Right cardiac atrium (tissue), 5 donors: ENCODE data around the gene BBS2. TPM values are rescaled to one million over a fixed set of nuclear protein-coding genes. Genes with fewer than 3 reads are reported as not detected.
A peak's percentile ranks its signal among the peaks of the same experiment; 100 is the strongest.
"Not testable (repeated sequence)": the region's sequence is repeated elsewhere in the genome, so short reads cannot be mapped to it uniquely, and the experiment has no call there.

Experiments used
- ATAC-seq, 2 donors: fragments of 200-7000 bp; cut with Tn5 transposase; one replicate each; pipeline versions ENCODE4 v1.8.0 to v1.9.1; 2020; ENCODE audit warnings: moderate library complexity in 2 of 2, mild to moderate bottlenecking in 1 of 2
- DNase-seq, 3 donors: peaks; one replicate each; pipeline ENCODE4 v3.0.0-alpha.2; 2020
- H3K27ac ChIP-seq: one replicate; pipeline ENCODE4 v1.5.1; 2013; ENCODE audit warnings: mild to moderate bottlenecking, low read length, control low read depth, moderate library complexity
- H3K27me3 ChIP-seq: one replicate; pipeline ENCODE4 v1.6.1; 2013; ENCODE audit not compliant: control insufficient read depth, insufficient read depth
- H3K4me1 ChIP-seq: one replicate; pipeline ENCODE4 v1.6.1; 2013; ENCODE audit warnings: low read length; ENCODE audit not compliant: control insufficient read depth, insufficient read depth
- H3K4me3 ChIP-seq: one replicate; pipeline ENCODE4 v1.5.1; 2013; ENCODE audit warnings: low read length, control low read depth
- H3K9me3 ChIP-seq: one replicate; pipeline ENCODE4 v1.6.1; 2013; ENCODE audit warnings: low read length; ENCODE audit not compliant: control insufficient read depth
- WGBS: extraction: QIAGEN DNeasy Blood & Tissue Kit; methylation state at CpG from one replicate; pipeline ENCODE4 v1.1.7; 2013; 5-methylcytosine and 5-hydroxymethylcytosine counted together
- intact Hi-C, 4 donors: fragments of 100-400 bp; cut with DNase I; formaldehyde crosslinking; loops; one replicate each; pipeline versions ENCODE4 v1.11.0 to v1.14.0; 2022 to 2023
- polyA plus RNA-seq: library from polyadenylated mRNA; stranded (reverse); fragments of 200-250 nt; gene quantifications from one replicate; pipeline ENCODE4 v1.2.3, GENCODE V29; 2013
- total RNA-seq, 4 donors: library from RNA; stranded (reverse); fragmentation: NEBNext Ultra II Directional; extraction: Animal tissue kit (Norgen Biotek cat#: 25700); gene quantifications; one replicate each; pipeline ENCODE4 v1.2.1, GENCODE V29; 2021
- donor health status: healthy with polysubstance abuse.
- donor health status: DM: no; HTN: yes; CAD: no.
- donor health status: DM: no; HTN: no; CAD: no.
- donor health status: DM: no; HTN: yes; CAD: no; lungs with severe emphysema.
- donor health status: DM: yes; HTN: yes; CAD: no.

Gene BBS2
- total and polyA plus RNA-seq, 5 donors: 31.4 to 55.9 (median 39.3) TPM

DNA sequence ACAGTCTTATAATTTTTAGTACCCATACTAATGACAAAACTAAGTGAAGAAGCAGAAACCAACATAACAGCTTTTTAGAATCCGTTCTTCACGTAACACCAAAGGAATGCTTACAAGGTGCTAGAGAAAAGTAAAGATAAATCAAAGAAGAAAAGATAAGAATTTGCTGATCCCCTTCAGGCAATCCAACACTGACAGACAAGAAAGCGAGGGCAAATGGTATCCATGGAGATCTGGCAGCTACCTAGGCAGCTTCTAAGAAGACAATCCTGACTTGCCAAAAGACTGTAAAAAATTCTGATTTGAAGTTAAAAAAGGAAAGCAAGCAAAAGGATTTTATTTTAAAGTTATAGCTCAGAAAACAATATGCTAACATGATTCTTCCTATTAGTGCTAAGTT, 14.6 kb downstream of the BBS2 start:
- Histone ChIP-seq H3K27ac (no peak overlapping the region), H3K9me3 (no peaks in the 10 kb centered on the region), H3K4me1 (no peaks in the 10 kb centered on the region), H3K4me3 (no peak overlapping the region), H3K27me3 (no peaks in the 10 kb centered on the region)
- no peak for DNase-seq
- 88% methylated on average over 3 of the region's 3 CpGs for WGBS
- intact Hi-C loops: no loop called here
- no peak for ATAC-seq

GRCh38 chr16:56493815-56494214, 26.0 kb downstream of the BBS2 start:
- no peak overlapping the region for H3K4me3 ChIP-seq
- ATAC-seq: no peak
- WGBS: 98% methylated on average over 1 of the region's 1 CpG
- H3K9me3 ChIP-seq: no peaks in the 10 kb centered on the region
- no peaks in the 10 kb centered on the region for H3K4me1 ChIP-seq
- no peak overlapping the region for H3K27ac ChIP-seq
- intact Hi-C loops: no loop called here
- no peaks in the 10 kb centered on the region for H3K27me3 ChIP-seq
- DNase-seq: no peak

- 81% methylated on average over 2 of the region's 2 CpGs for WGBS
- ATAC-seq (no peak), DNase-seq (no peak)
- H3K4me1 ChIP-seq: no peaks in the 10 kb centered on the region
- no peaks in the 10 kb centered on the region for H3K27me3 ChIP-seq
- H3K9me3 ChIP-seq: no peaks in the 10 kb centered on the region
- intact Hi-C loops: no loop called here
- H3K27ac ChIP-seq: no peak overlapping the region
- no peak overlapping the region for H3K4me3 ChIP-seq
These were observed 26.7 kb downstream of the BBS2 start for GRCh38 chr16:56493126-56493525.

GRCh38 chr16:56491657-56492261, 28.1 kb downstream of the BBS2 start:
- no peak for ATAC-seq
- 95% methylated on average over 4 of the region's 4 CpGs for WGBS
- no peaks in the 10 kb centered on the region for H3K4me1 ChIP-seq

DNA sequence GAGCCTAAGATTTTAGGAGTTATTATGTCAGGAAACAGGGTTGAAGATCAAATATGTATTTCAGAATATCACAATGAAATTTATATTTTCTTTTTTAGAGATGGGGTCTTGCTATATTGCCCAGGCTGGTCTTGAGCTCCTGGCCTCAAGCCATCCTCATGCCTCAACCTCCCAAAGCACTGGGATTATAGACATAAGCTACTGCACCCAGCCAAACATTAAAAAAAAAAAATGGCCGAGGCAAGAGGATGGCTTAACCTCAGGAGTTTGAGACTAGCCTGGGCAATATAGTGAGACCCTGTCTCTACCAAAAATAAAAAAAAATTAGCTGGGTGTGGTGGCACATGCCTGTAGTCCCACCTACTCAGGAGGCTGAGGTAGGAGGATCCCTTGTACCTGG, 31.0 kb downstream of the BBS2 start:
- H3K27me3 ChIP-seq, H3K4me1 ChIP-seq, H3K4me3 ChIP-seq, ATAC-seq, intact Hi-C loops, H3K27ac ChIP-seq, H3K9me3 ChIP-seq, DNase-seq: not testable (repeated sequence)
- WGBS: 96% methylated on average over 1 of the region's 1 CpG

More at GRCh38 chr16:56491657-56492261, 28.1 kb downstream of the BBS2 start:
- H3K9me3 ChIP-seq: no peaks in the 10 kb centered on the region
- DNase-seq: no peak
- no peaks in the 10 kb centered on the region for H3K27me3 ChIP-seq
- H3K4me3 ChIP-seq: no peak overlapping the region
- intact Hi-C loops: no loop called here
- no peak overlapping the region for H3K27ac ChIP-seq

DNA sequence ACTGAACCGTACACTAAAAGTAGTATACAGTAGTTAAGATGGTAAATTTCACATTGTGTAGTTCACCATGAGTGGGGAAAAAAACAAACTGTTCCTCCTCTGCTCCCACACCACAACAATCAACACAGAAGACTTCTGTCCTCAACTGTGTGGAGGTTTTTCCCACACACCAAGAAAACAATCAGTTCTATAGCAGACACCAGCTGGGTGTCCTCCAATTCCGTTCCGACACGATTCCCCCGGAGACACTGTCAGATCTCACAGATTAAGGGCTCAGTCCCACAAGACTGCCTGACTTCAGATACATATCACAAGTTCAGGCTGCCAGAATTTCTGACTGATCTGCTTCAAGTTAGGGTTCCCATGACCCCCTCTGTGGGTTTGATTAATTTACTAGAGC, 31.8 kb downstream of the BBS2 start:
- Histone ChIP-seq H3K4me3 (no peak overlapping the region), H3K9me3 (no peaks in the 10 kb centered on the region), H3K4me1 (no peaks in the 10 kb centered on the region), H3K27me3 (no peaks in the 10 kb centered on the region), H3K27ac (no peak overlapping the region)
- ATAC-seq (no peak), DNase-seq (no peak)
- intact Hi-C loops: no loop called here
- 50% methylated on average over 5 of the region's 5 CpGs for WGBS

GRCh38 chr16:56483394-56483793, 36.4 kb downstream of the BBS2 start:
- Histone ChIP-seq H3K27me3 (no peaks in the 10 kb centered on the region), H3K4me3 (no peak overlapping the region), H3K4me1 (no peaks in the 10 kb centered on the region), H3K27ac (no peak overlapping the region), H3K9me3 (no peaks in the 10 kb centered on the region)
- intact Hi-C loops: no loop called here
- no peak for DNase-seq
- ATAC-seq: no peak

DNA sequence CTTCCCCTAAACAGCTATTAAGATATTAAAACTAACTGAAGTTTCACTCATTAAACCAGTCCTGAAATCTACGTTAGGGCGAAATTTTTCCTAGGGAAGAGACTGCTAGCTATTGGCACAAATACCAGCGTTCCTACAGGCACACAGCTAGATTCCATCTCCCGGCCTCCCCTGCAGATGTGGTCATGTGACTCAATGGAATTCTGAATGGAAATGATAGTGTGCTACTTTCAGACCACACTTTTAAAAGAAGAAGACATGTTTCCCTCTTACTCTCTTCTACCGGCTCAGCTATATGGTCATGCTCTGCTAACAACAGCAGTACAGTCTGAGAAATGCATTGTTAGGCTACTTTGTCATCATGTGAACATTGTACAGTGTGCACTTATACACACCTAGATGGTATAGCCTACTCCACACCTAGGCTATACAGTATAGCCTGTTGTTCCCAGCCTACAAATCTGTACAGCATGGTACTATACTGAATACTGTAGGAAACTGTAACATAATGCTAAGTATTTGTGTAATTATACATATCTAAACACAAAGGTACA, 37.1 kb downstream of the BBS2 start:
- intact Hi-C loops: no loop called here
- WGBS: 79% methylated on average over 5 of the region's 5 CpGs
- ATAC-seq (no peak), DNase-seq (no peak)
- H3K27me3 ChIP-seq: no peaks in the 10 kb centered on the region
- no peak overlapping the region for H3K27ac ChIP-seq
- H3K4me1 ChIP-seq: no peaks in the 10 kb centered on the region
- H3K9me3 ChIP-seq: no peaks in the 10 kb centered on the region
- no peak overlapping the region for H3K4me3 ChIP-seq

GRCh38 chr16:56481468-56482122, 38.2 kb downstream of the BBS2 start:
- Histone ChIP-seq H3K27ac (no peak overlapping the region), H3K4me1 (no peaks in the 10 kb centered on the region), H3K9me3 (no peaks in the 10 kb centered on the region), H3K27me3 (no peaks in the 10 kb centered on the region), H3K4me3 (no peak overlapping the region)
- 88% methylated on average over 2 of the region's 2 CpGs for WGBS
- peak; percentile 45 to 47 for ATAC-seq
- no peak for DNase-seq
- intact Hi-C loops: no loop called here

- H3K27ac ChIP-seq: no peak overlapping the region
- ATAC-seq: no peak
- WGBS: 84% methylated on average over 7 of the region's 7 CpGs
- H3K4me1 ChIP-seq: no peaks in the 10 kb centered on the region
- H3K9me3 ChIP-seq: no peaks in the 10 kb centered on the region
- no peaks in the 10 kb centered on the region for H3K27me3 ChIP-seq
- intact Hi-C loops: no loop called here
- DNase-seq: no peak
- H3K4me3 ChIP-seq: no peak overlapping the region
These were observed 38.9 kb downstream of the BBS2 start for GRCh38 chr16:56480776-56481467.

GRCh38 chr16:56479469-56479868, 40.4 kb downstream of the BBS2 start:
- H3K9me3 ChIP-seq: no peaks in the 10 kb centered on the region
- 93% methylated on average over 2 of the region's 2 CpGs for WGBS
- no peaks in the 10 kb centered on the region for H3K27me3 ChIP-seq
- no peak overlapping the region for H3K27ac ChIP-seq
- peak in 1 of 2 donors; percentile 37 for ATAC-seq
- DNase-seq: no peak
- intact Hi-C loops: no loop called here
- H3K4me1 ChIP-seq: no peaks in the 10 kb centered on the region
- no peak overlapping the region for H3K4me3 ChIP-seq
